Measurements from ENCODE around the gene TBC1D28. TPM values are rescaled to one million over a fixed set of nuclear protein-coding genes. Genes with fewer than 3 reads are reported as not detected.
"Not testable (repeated sequence)": the region's sequence is repeated elsewhere in the genome, so short reads cannot be mapped to it uniquely, and the experiment has no call there.

Gene TBC1D28
- total RNA-seq, result not detected
- under 1 TPM in 1 of 6 donors, not detected in 5; 0.14 TPM for polyA plus RNA-seq (ENCODE audit: insufficient read length in 6 of 6)
- long read RNA-seq, donor 1, partial matches to known transcripts, result 20 of 106 reads
- long read RNA-seq, donor 1, other reads (novel, unspliced or antisense), result 86 of 106 reads
- long read RNA-seq, donor 2, partial matches to known transcripts, result 0 of 22 reads
- long read RNA-seq, donor 2, other reads (novel, unspliced or antisense), result 22 of 22 reads
- long read RNA-seq, donor 3, partial matches to known transcripts, result 0 of 6 reads
- long read RNA-seq, donor 3, other reads (novel, unspliced or antisense), result 6 of 6 reads
- long read RNA-seq, donor 4, partial matches to known transcripts, result 0 of 1 reads
- long read RNA-seq, donor 4, other reads (novel, unspliced or antisense), result 1 of 1 reads
- long read RNA-seq, donor 5, partial matches to known transcripts, result 53 of 73 reads
- long read RNA-seq, donor 5, other reads (novel, unspliced or antisense), result 20 of 73 reads
- long read RNA-seq, donor 6, partial matches to known transcripts, result 0 of 11 reads
- long read RNA-seq, donor 6, other reads (novel, unspliced or antisense), result 11 of 11 reads
- long read RNA-seq, donor 7, partial matches to known transcripts, result 29 of 29 reads
- long read RNA-seq, donor 7, other reads (novel, unspliced or antisense), result 0 of 29 reads
- long read RNA-seq, donor 8, partial matches to known transcripts, result 0 of 6 reads
- long read RNA-seq, donor 8, other reads (novel, unspliced or antisense), result 6 of 6 reads
- long read RNA-seq, donor 9, result 0 reads
- long read RNA-seq, donor 10, result 0 reads
- long read RNA-seq, donor 11, result 0 reads
- long read RNA-seq, donor 12, partial matches to known transcripts, result 0 of 39 reads
- long read RNA-seq, donor 12, other reads (novel, unspliced or antisense), result 39 of 39 reads

DNA sequence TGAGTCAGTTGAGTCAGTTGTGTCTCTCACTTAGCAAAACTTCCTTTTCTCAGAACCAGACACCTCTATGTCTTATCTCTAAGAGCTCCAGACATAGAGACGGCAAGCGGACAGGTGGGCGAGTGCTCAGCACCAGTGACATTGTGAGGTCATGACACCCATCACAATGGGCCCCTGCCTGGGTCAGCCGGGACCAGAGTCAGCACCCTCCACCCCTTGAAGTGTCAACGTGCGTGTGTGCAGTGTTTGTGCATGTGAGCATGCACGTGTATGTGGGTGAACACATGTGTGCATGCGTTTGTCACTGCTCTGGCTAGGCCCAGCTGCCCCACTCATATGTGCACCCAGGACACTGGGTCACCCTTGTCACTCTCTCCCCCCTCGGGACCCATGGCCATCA lies at the start of gene TBC1D28:
Gene TBC1D28 (minus strand): TSS at position 101 of the 400 bp plus-strand sequence. CDS start 3,039 bp downstream, outside the sequence.
- H3K27ac ChIP-seq; H3K36me3 ChIP-seq; H3K4me3 ChIP-seq; H3K9me3 ChIP-seq; ATAC-seq; H3K4me1 ChIP-seq; H3K27me3 ChIP-seq; DNase-seq; intact Hi-C loops (cut with DNase I): not testable (repeated sequence)

DNA sequence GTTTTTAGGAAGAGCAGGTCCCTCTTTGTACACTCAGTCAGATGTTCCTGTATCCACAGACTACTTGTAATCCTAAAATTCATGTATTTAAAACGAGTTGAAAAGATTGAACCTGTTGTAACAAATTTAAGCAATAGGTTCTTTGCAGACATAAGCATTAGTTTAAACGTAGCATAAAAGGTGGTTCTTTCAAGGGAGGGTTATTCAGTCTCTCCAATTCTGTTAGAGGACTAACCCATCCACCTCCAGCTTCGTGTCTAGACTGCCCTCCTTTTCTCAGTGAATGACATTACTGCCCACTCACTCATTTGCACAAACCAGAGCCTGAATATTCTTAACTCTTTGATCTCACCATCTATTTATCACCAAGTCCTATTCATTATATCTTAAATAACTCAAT lies 38.5 kb upstream of the TBC1D28 start:
- ATAC-seq, result peak; percentile 9
- H3K27ac ChIP-seq; H3K9me3 ChIP-seq; H3K4me1 ChIP-seq; intact Hi-C loops (cut with DNase I); DNase-seq; H3K27me3 ChIP-seq; H3K36me3 ChIP-seq: not testable (repeated sequence)
- H3K4me3 ChIP-seq, result peak overlapping the region; percentile 27 to 47

DNA sequence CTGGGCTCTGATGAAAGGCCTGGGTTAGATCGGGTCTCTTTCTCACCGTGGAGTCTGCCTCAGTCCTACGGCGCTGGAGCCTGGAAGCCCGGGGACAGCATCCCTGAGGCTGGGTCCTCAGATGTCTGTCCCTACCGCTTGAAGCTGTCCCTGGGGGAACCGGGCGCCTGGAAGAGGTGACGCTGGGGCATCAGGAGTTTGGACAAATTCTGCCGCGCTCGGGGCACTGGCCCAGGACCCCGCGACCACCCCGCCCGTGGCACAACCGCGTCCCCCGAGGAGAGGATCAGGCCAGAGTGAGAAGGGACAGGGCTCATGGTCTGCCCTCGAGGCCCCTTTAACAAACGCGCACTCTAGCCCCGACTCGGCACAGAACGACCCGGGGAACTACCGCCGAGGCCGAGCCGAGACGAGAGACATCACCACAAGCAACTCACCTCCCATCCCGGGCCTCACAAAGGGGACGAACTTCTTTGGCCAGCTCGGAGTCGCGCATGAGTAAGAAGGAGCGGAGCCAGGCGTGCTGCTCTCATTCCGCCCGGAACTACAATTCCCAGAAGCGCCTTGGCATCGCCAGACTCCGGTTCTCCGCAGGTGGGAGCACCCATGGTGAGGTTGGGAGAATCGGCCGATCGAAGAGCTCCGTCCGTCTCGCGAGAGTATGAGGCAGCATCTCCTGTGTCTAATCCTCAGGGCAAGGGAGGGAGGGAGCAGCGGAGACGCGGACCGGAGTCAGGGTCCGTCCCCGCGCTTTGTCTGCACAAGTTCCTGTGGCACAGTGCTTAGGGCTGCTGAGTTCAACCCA lies 37.8 kb upstream of the TBC1D28 start, which contains the start of gene FOXO3B:
Gene FOXO3B (minus strand): TSS at position 548 of the 805 bp plus-strand sequence. CDS start 663 bp downstream, outside the sequence.
- ATAC-seq (peak; percentile 98), DNase-seq (peak; percentile 82 to 94 (median 92))
- H3K36me3 ChIP-seq; H3K4me1 ChIP-seq; H3K27ac ChIP-seq; H3K9me3 ChIP-seq; intact Hi-C loops (cut with DNase I); H3K27me3 ChIP-seq: not testable (repeated sequence)
- H3K4me3 ChIP-seq, result peak within 1 kb of the TSS; percentile 27 to 47

DNA sequence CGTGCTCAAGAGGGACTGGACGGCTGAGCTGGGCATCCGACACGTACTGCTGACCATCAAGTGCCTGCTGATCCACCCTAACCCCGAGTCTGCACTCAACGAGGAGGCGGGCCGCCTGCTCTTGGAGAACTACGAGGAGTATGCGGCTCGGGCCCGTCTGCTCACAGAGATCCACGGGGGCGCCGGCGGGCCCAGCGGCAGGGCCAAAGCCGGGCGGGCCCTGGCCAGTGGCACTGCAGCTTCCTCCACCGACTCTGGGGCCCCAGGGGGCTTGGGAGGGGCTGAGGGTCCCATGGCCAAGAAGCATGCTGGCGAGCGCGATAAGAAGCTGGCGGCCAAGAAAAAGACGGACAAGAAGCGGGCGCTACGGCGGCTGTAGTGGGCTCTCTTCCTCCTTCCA lies 33.2 kb upstream of the TBC1D28 start:
- H3K36me3 ChIP-seq; H3K4me1 ChIP-seq; intact Hi-C loops (cut with DNase I); H3K4me3 ChIP-seq; ATAC-seq; DNase-seq; H3K27me3 ChIP-seq; H3K27ac ChIP-seq; H3K9me3 ChIP-seq: not testable (repeated sequence)

DNA sequence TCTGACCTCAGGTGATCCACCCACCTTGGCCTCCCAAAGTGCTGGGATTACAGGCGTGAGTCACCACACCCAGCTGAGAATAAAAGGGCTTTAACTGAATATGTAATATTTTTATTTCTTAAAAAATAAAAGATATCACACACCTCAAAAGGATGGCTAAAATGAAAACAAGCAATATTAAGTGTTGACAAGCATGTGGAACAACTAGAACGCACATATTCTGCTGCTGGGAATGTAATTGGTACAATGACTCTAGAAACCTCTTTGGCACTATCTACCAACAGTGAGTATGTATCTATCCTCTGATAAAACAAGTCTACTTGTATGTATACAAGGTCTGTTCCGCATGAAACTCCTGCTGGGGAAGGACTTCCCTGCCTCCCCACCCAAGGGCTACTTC lies 32.7 kb upstream of the TBC1D28 start:
- H3K4me1 ChIP-seq; intact Hi-C loops (cut with DNase I); ATAC-seq: not testable (repeated sequence)

DNA sequence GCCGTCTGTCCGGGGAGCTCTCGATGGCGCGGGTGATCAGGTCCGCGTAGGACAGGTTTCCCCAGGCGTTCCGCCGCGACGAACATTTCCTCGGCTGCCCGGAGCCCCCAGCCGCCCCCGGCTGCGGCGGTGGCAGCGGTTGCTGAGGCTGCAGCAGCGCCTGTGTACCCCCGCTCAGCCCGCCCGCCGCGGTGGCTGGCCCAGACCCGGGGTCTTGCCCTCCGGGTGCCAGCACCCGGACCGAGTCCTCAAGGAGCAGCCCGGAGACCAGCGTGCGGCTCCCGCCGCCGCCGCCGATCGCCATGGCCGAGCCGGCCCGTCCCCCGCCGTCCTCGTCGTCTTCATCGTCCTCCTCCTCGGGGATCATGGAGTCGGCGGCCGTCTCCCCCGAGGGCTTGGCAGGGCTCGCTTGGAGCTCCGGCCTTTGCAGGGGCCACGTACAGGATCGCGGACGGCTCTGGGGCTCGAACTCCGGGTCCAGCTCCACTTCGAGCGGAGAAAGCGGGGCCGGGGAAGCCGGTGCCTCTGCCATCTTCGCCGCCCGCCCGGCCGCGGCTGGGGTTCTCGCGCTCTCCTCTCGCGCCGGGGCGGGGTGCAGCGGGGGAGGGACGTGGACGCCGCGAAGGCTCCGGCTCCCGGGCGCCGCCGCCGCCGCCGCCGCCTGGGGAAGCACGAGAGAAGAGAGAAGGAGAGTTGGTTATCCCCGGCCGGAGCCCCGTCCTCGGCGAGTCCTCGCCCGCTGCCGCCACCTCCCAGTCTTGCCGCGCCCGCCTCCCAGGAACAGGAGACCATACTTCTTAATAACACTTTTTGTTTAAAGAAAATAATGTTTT lies 28.4 kb upstream of the TBC1D28 start:
- Histone ChIP-seq H3K9me3 (peaks cover 0 to 23% of the 10 kb centered on the region in 2 donors), H3K36me3 (peaks cover 0 to 27% of the 10 kb centered on the region in 2 donors)
- DNase-seq; intact Hi-C loops (cut with DNase I); H3K4me1 ChIP-seq; H3K4me3 ChIP-seq; ATAC-seq; H3K27ac ChIP-seq; H3K27me3 ChIP-seq: not testable (repeated sequence)

More for the DNA sequence above, 32.7 kb upstream of the TBC1D28 start:
- not testable (repeated sequence) for H3K36me3 ChIP-seq, DNase-seq, H3K4me3 ChIP-seq, H3K27ac ChIP-seq, H3K27me3 ChIP-seq, H3K9me3 ChIP-seq

DNA sequence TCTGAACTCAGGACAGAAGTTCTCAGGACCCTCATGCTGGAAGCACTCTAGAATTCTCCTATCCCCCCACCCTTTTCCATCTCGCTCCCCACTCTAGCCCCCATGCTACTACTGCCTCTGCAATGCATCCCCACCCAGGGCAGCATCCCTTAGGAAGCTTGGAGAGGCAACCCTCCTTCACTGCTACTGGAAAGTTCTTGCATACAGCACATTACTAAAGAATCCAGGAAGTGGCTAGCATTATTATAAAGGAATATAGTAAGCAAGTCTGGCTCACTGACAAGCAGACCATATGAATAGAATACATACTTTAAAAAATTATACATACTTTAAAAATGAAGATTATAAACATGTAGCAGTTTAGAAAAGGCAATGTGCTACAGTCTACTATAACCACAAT lies 24.4 kb upstream of the TBC1D28 start:
- intact Hi-C loops (cut with DNase I); ATAC-seq; H3K4me3 ChIP-seq; H3K4me1 ChIP-seq; H3K27ac ChIP-seq; DNase-seq; H3K27me3 ChIP-seq: not testable (repeated sequence)
- Histone ChIP-seq H3K36me3 (peaks cover 0 to 27% of the 10 kb centered on the region in 2 donors), H3K9me3 (peaks cover 0 to 52% of the 10 kb centered on the region in 2 donors)

DNA sequence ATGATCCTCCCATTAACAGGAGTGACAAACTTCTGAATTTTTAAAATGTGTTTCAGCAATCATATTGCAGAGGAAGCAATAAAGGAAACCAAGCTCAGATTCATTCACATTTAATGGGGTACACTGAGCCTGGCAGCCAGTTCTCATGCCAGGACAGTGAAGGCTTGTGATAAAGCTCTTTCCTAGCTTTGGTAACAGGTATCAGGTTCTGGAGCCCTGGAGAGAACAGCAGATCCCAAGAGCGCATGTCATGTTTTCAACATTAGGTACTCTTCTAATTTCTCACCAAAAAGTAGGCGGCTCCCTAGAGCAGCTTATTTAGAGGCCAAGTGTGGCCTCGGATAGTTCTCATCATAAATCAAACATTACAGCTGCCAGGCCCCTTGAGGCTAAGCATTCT lies 23.3 kb upstream of the TBC1D28 start:
- Histone ChIP-seq H3K36me3 (peaks cover 0 to 27% of the 10 kb centered on the region in 2 donors), H3K9me3 (peaks cover 0 to 58% of the 10 kb centered on the region in 2 donors)
- H3K27me3 ChIP-seq; H3K4me3 ChIP-seq; DNase-seq; H3K27ac ChIP-seq; intact Hi-C loops (cut with DNase I); ATAC-seq; H3K4me1 ChIP-seq: not testable (repeated sequence)

DNA sequence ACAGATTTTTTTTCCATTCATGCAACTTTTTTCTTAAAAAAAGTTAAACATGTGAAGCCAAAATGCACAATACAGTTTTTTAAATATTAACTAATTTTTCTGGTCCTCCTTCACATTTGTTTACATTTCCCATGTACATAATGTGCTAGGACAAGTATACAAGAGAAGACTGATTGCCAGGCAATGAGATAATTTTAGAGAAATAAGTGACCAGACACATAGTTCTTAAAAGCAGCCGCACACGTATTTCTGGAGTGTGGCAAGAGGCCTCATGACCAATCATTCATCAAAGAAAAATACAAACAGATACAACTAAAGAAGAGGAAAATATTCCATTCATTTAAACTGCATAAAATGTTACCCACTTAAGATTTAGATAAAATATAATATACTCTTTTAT lies 22.1 kb upstream of the TBC1D28 start:
- intact Hi-C loops (cut with DNase I); ATAC-seq; H3K4me3 ChIP-seq; DNase-seq; H3K27me3 ChIP-seq; H3K4me1 ChIP-seq; H3K27ac ChIP-seq: not testable (repeated sequence)
- Histone ChIP-seq H3K36me3 (peaks cover 0 to 17% of the 10 kb centered on the region in 2 donors), H3K9me3 (peaks cover 0 to 64% of the 10 kb centered on the region in 2 donors)

DNA sequence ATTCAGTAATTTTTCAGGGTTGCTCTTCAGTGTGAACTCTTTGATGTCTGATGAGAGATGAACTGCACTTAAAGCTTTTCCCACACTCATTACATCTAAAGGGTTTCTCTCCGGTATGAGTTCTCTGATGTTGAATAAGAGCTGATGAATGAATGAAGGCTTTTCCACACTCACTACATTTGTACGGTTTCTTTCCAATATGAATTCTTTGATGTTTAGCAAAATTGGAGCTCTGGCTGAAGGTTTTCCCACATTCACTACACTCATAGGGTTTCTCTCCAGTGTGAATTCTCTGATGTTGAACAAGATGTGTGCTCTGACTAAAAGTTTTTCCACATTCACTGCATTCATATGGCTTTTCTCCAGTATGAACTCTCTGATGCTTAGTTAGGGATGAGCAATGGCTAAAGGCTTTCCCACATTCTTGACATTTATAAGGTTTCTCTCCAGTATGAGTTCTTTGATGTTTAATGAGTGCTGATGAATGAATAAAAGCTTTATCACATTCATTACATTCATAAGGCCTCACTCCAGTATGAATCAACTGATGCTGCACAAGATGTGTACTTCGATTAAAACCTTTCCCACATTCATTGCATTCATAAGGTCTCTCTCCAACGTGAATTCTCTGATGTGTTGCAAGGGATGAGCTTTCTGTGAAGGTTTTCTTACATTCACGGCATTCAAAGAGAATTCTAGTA lies 17.9 kb upstream of the TBC1D28 start:
- not testable (repeated sequence) for H3K27ac ChIP-seq

DNA sequence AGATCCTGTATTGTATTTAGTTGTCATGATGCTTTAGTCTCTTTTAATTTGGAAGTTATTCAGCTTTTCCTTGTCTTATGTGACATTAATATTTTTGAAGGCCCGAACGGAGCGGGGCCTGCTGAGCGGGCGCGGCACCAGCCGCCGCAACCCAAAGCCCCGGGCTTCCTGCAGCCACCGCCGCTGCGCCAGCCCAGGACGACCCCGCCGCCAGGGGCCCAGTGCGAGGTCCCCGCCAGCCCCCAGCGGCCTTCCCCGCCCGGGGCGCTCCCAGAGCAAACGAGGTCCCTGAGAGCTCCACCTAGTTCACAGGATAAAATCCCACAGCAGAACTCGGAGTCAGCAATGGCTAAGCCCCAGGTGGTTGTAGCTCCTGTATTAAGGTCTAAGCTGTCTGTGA lies 5.9 kb upstream of the TBC1D28 start:
- H3K4me1 ChIP-seq; H3K27ac ChIP-seq; H3K36me3 ChIP-seq; intact Hi-C loops (cut with DNase I); H3K4me3 ChIP-seq; ATAC-seq; H3K9me3 ChIP-seq; H3K27me3 ChIP-seq; DNase-seq: not testable (repeated sequence)

More for the DNA sequence above, 17.9 kb upstream of the TBC1D28 start:
- H3K36me3 ChIP-seq; ATAC-seq; H3K4me1 ChIP-seq; DNase-seq; intact Hi-C loops (cut with DNase I); H3K27me3 ChIP-seq; H3K4me3 ChIP-seq: not testable (repeated sequence)
- peaks cover 0 to 64% of the 10 kb centered on the region in 2 donors for H3K9me3 ChIP-seq

All from left lung (tissue), 14 donors.